ENCODE results near the gene NELFB.

NELFB gene

GRCh38 chr9:137265496-137266161 lies 10.5 kb downstream of the NELFB start:
- H3K4me3 ChIP-seq (ENCODE audit: low read length): no peak overlapping the region
- no CpG with 5 or more reads among the region's 29 CpGs for WGBS (ENCODE audit: insufficient coverage, insufficient read length)
- H3K36me3 ChIP-seq (ENCODE audit: control insufficient read depth, insufficient read depth, low read length): peaks cover 33% of the 10 kb centered on the region
- H3K9me3 ChIP-seq (ENCODE audit: control insufficient read depth, insufficient read depth, low read length): no peaks in the 10 kb centered on the region
- DNase-seq (ENCODE audit: low read depth, low spot score): no peak
- H3K27me3 ChIP-seq (ENCODE audit: control insufficient read depth, insufficient read depth, low read length): no peaks in the 10 kb centered on the region
- H3K27ac ChIP-seq (ENCODE audit: low read length): no peak overlapping the region
- H3K4me1 ChIP-seq (ENCODE audit: control insufficient read depth, insufficient read depth, low read length): no peaks in the 10 kb centered on the region; the same call in 1 of the 2 replicates

- no peak overlapping the region for H3K4me3 ChIP-seq (ENCODE audit: low read length)
- no peaks in the 10 kb centered on the region; the same call in 1 of the 2 replicates for H3K4me1 ChIP-seq (ENCODE audit: control insufficient read depth, insufficient read depth, low read length)
- no peak overlapping the region for H3K27ac ChIP-seq (ENCODE audit: low read length)
- DNase-seq (ENCODE audit: low read depth, low spot score): no peak
- no peaks in the 10 kb centered on the region for H3K27me3 ChIP-seq (ENCODE audit: control insufficient read depth, insufficient read depth, low read length)
- H3K36me3 ChIP-seq (ENCODE audit: control insufficient read depth, insufficient read depth, low read length): peaks cover 37% of the 10 kb centered on the region
- no peaks in the 10 kb centered on the region for H3K9me3 ChIP-seq (ENCODE audit: control insufficient read depth, insufficient read depth, low read length)
- WGBS (ENCODE audit: insufficient coverage, insufficient read length): no CpG with 5 or more reads among the region's 15 CpGs
Measured at GRCh38 chr9:137266162-137266527, 11.0 kb downstream of the NELFB start.

- no peaks in the 10 kb centered on the region; the same call in 1 of the 2 replicates for H3K4me1 ChIP-seq (ENCODE audit: control insufficient read depth, insufficient read depth, low read length)
- H3K9me3 ChIP-seq (ENCODE audit: control insufficient read depth, insufficient read depth, low read length): no peaks in the 10 kb centered on the region
- H3K27me3 ChIP-seq (ENCODE audit: control insufficient read depth, insufficient read depth, low read length): no peaks in the 10 kb centered on the region
- no peak overlapping the region for H3K27ac ChIP-seq (ENCODE audit: low read length)
- no peak overlapping the region for H3K4me3 ChIP-seq (ENCODE audit: low read length)
- peaks cover 37% of the 10 kb centered on the region for H3K36me3 ChIP-seq (ENCODE audit: control insufficient read depth, insufficient read depth, low read length)
- DNase-seq (ENCODE audit: low read depth, low spot score): no peak
- WGBS (ENCODE audit: insufficient coverage, insufficient read length): no CpG with 5 or more reads among the region's 34 CpGs
Measured at GRCh38 chr9:137266585-137267453, 11.7 kb downstream of the NELFB start.

- DNase-seq (ENCODE audit: low read depth, low spot score): no peak
- Histone ChIP-seq H3K4me1 (ENCODE audit: control insufficient read depth, insufficient read depth, low read length) (no peaks in the 10 kb centered on the region; the same call in 1 of the 2 replicates), H3K27ac (ENCODE audit: low read length) (no peak overlapping the region), H3K9me3 (ENCODE audit: control insufficient read depth, insufficient read depth, low read length) (no peaks in the 10 kb centered on the region), H3K4me3 (ENCODE audit: low read length) (no peak overlapping the region), H3K27me3 (ENCODE audit: control insufficient read depth, insufficient read depth, low read length) (no peaks in the 10 kb centered on the region), H3K36me3 (ENCODE audit: control insufficient read depth, insufficient read depth, low read length) (peaks cover 43% of the 10 kb centered on the region)
- no CpG with 5 or more reads among the region's 6 CpGs for WGBS (ENCODE audit: insufficient coverage, insufficient read length)
Measured at GRCh38 chr9:137267933-137268355, 12.8 kb downstream of the NELFB start.

- H3K27me3 ChIP-seq (ENCODE audit: control insufficient read depth, insufficient read depth, low read length): no peaks in the 10 kb centered on the region
- no peak overlapping the region for H3K27ac ChIP-seq (ENCODE audit: low read length)
- DNase-seq (ENCODE audit: low read depth, low spot score): no peak
- WGBS (ENCODE audit: insufficient coverage, insufficient read length): no CpG with 5 or more reads among the region's 19 CpGs
- no peaks in the 10 kb centered on the region; the same call in 1 of the 2 replicates for H3K4me1 ChIP-seq (ENCODE audit: control insufficient read depth, insufficient read depth, low read length)
- peaks cover 40% of the 10 kb centered on the region for H3K36me3 ChIP-seq (ENCODE audit: control insufficient read depth, insufficient read depth, low read length)
- H3K4me3 ChIP-seq (ENCODE audit: low read length): no peak overlapping the region
- no peaks in the 10 kb centered on the region for H3K9me3 ChIP-seq (ENCODE audit: control insufficient read depth, insufficient read depth, low read length)
Measured at GRCh38 chr9:137268538-137269201, 13.5 kb downstream of the NELFB start.

- DNase-seq (ENCODE audit: low read depth, low spot score): no peak
- no peak overlapping the region for H3K27ac ChIP-seq (ENCODE audit: low read length)
- H3K36me3 ChIP-seq (ENCODE audit: control insufficient read depth, insufficient read depth, low read length): peaks cover 35% of the 10 kb centered on the region
- no peaks in the 10 kb centered on the region; the same call in 1 of the 2 replicates for H3K4me1 ChIP-seq (ENCODE audit: control insufficient read depth, insufficient read depth, low read length)
- no peaks in the 10 kb centered on the region for H3K9me3 ChIP-seq (ENCODE audit: control insufficient read depth, insufficient read depth, low read length)
- no peak overlapping the region for H3K4me3 ChIP-seq (ENCODE audit: low read length)
- no peaks in the 10 kb centered on the region for H3K27me3 ChIP-seq (ENCODE audit: control insufficient read depth, insufficient read depth, low read length)
- WGBS (ENCODE audit: insufficient coverage, insufficient read length): no CpG with 5 or more reads among the region's 17 CpGs
Measured at GRCh38 chr9:137269231-137269772, 14.2 kb downstream of the NELFB start.

- H3K27me3 ChIP-seq (ENCODE audit: control insufficient read depth, insufficient read depth, low read length): no peaks in the 10 kb centered on the region
- WGBS (ENCODE audit: insufficient coverage, insufficient read length): no CpG with 5 or more reads among the region's 32 CpGs
- no peaks in the 10 kb centered on the region for H3K9me3 ChIP-seq (ENCODE audit: control insufficient read depth, insufficient read depth, low read length)
- DNase-seq (ENCODE audit: low read depth, low spot score): no peak
- H3K4me3 ChIP-seq (ENCODE audit: low read length): no peak overlapping the region
- H3K4me1 ChIP-seq (ENCODE audit: control insufficient read depth, insufficient read depth, low read length): no peaks in the 10 kb centered on the region; the same call in 1 of the 2 replicates
- H3K36me3 ChIP-seq (ENCODE audit: control insufficient read depth, insufficient read depth, low read length): peaks cover 30% of the 10 kb centered on the region
- H3K27ac ChIP-seq (ENCODE audit: low read length): no peak overlapping the region
Measured at GRCh38 chr9:137270929-137271695, 16.0 kb downstream of the NELFB start.

- no peak for DNase-seq (ENCODE audit: low read depth, low spot score)
- Histone ChIP-seq H3K4me1 (ENCODE audit: control insufficient read depth, insufficient read depth, low read length) (no peaks in the 10 kb centered on the region; the same call in 1 of the 2 replicates), H3K4me3 (ENCODE audit: low read length) (no peak overlapping the region), H3K36me3 (ENCODE audit: control insufficient read depth, insufficient read depth, low read length) (peaks cover 28% of the 10 kb centered on the region), H3K9me3 (ENCODE audit: control insufficient read depth, insufficient read depth, low read length) (no peaks in the 10 kb centered on the region), H3K27me3 (ENCODE audit: control insufficient read depth, insufficient read depth, low read length) (no peaks in the 10 kb centered on the region), H3K27ac (ENCODE audit: low read length) (no peak overlapping the region)
- WGBS (ENCODE audit: insufficient coverage, insufficient read length): no CpG with 5 or more reads among the region's 3 CpGs
Measured at GRCh38 chr9:137271696-137272076, 16.6 kb downstream of the NELFB start.

GRCh38 chr9:137272241-137273094 lies 17.3 kb downstream of the NELFB start:
- no CpG with 5 or more reads among the region's 39 CpGs for WGBS (ENCODE audit: insufficient coverage, insufficient read length)
- H3K4me3 ChIP-seq (ENCODE audit: low read length): no peak overlapping the region
- DNase-seq (ENCODE audit: low read depth, low spot score): no peak
- no peaks in the 10 kb centered on the region for H3K27me3 ChIP-seq (ENCODE audit: control insufficient read depth, insufficient read depth, low read length)
- H3K9me3 ChIP-seq (ENCODE audit: control insufficient read depth, insufficient read depth, low read length): no peaks in the 10 kb centered on the region
- H3K27ac ChIP-seq (ENCODE audit: low read length): no peak overlapping the region
- no peaks in the 10 kb centered on the region; the same call in 1 of the 2 replicates for H3K4me1 ChIP-seq (ENCODE audit: control insufficient read depth, insufficient read depth, low read length)
- H3K36me3 ChIP-seq (ENCODE audit: control insufficient read depth, insufficient read depth, low read length): peaks cover 21% of the 10 kb centered on the region

All from iPS DF 6.9 (cell line).